Measurements from ENCODE around the gene AFAP1.
A peak's percentile ranks its signal among the peaks of the same experiment; 100 is the strongest.

Gene AFAP1

GRCh38 chr4:7766086-7766485, 173.6 kb downstream of the AFAP1 start:
- no peak for DNase-seq

GRCh38 chr4:7765666-7766065, 174.0 kb downstream of the AFAP1 start:
- no peak for DNase-seq

- DNase-seq = no peak
Measured at GRCh38 chr4:7764466-7764865, 175.2 kb downstream of the AFAP1 start.

DNA sequence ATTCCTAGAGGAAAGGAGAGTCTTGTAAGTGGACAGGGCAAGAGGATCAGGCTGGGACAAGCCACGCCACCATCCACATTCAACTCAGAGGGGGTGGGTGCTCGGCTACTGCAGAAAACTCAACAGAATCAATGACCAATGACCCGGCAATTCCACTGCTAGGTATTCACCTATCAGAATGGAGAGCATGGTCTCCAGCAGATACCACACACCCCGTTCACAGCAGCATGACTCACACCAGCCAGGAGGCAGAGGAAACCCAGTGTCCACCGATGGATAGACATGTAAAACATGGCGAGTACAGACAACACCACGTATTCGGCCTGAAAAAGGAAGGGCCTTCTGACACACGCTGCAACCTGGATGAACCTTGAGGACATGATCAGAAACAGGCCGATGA, 175.9 kb downstream of the AFAP1 start:
- DNase-seq = no peak

- no peak for DNase-seq
Measured at GRCh38 chr4:7763106-7763505, 176.6 kb downstream of the AFAP1 start.

GRCh38 chr4:7762376-7763030, 177.2 kb downstream of the AFAP1 start:
- no peak for DNase-seq

- peak; percentile 65 for DNase-seq
Measured at GRCh38 chr4:7761720-7762119, 177.9 kb downstream of the AFAP1 start.

DNA sequence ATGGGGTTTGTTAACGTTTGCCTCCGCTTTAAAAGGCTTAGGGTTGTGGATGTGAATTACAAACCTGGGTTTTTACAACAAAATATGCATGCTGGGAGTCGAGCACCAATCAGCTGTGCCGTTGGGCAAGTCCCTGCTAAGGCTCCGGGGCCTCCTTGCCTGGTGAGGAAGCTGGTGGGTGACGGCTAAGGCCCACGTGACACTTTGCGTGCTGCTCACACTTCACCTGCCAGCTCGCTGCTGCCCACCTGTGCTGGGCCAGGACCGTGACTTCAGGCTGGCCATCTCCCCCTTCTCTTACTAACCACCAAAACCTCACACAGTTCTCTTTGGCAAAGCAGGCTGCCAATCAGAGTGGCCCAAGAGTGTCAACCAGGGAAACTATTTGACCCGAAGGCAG, 178.3 kb downstream of the AFAP1 start:
- DNase-seq = no peak

DNA sequence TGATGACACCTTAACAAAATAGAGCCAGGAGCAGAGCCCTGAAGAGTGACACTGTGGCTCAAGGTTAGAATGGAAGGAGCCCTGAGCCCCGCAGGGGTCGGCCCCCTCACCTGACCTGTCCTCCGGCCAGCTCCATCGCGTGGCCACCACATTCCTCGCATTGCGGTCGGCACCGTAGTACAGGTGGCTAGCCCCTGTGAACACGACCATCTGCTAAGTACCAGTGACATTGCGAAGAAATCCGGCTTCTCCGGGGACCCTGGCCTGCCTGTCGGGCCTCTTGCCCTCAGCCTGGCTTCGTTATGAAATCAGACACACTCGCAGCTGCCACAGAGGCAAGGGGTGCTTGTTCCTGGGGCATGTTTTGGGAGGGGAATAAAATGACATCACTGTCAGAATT, 179.0 kb downstream of the AFAP1 start:
- DNase-seq = no peak

DNA sequence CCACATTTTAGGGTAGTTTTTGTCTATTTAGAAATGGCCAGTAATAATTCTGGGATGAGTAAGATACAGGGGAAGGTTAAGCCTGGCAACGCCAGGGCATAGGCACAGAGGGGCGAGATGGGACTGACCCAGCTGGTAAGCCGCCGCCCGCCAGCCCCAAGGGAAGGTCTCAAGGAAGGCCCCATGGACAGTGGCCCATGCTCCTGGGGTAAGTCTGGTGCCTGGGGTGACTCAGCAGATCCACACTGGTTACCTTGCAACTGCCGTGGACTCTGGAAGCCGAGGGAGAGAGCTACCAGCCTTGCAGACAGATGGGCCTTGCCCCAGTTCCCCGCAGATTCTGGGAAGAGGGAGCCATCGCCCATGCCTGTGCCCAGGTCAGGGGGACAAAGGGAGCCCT, 179.4 kb downstream of the AFAP1 start:
- DNase-seq = no peak

DNA sequence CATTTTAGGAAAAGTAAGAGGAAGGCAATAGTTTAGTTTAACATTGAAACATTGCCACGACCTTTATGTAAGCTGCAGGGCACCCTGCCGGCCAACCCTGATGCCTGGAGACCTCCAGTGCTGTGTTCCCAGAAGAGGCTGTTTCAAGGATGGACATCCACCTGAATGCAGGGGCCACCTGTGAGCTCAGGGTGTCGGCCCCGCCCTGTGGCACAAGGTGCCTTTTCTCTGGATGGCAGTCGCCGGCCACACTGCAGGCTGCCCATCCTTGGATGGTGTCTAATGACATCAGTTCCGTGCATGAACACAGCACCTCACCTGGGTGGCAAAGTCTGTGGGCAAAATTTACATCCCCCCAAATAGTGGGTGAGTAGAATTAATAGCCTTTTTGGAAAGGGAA, 180.0 kb downstream of the AFAP1 start:
- peak in 1 of 2 donors; percentile 30 for DNase-seq

- DNase-seq = peak; percentile 67 to 68
Measured at GRCh38 chr4:7759216-7759615, 180.4 kb downstream of the AFAP1 start.

DNA sequence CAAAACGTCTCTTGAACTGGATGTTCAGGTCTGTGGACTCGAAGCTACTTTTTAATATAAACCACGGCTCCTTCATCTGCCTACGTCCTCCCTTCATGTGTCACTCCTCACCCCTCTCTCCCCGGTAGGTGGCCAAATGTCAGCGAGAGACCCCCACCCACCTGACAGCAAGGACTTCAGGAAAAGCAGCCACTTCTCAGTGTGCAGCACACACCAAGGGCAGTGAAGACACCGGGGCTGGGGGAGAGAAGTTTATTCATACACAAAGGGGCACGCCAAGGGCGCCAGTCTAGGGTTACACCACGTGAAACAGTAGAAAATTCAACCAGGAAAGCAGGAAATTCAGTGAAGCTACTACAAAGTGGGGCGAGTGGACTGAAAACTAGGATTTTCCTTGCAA, 181.2 kb downstream of the AFAP1 start:
- DNase-seq = no peak

DNA sequence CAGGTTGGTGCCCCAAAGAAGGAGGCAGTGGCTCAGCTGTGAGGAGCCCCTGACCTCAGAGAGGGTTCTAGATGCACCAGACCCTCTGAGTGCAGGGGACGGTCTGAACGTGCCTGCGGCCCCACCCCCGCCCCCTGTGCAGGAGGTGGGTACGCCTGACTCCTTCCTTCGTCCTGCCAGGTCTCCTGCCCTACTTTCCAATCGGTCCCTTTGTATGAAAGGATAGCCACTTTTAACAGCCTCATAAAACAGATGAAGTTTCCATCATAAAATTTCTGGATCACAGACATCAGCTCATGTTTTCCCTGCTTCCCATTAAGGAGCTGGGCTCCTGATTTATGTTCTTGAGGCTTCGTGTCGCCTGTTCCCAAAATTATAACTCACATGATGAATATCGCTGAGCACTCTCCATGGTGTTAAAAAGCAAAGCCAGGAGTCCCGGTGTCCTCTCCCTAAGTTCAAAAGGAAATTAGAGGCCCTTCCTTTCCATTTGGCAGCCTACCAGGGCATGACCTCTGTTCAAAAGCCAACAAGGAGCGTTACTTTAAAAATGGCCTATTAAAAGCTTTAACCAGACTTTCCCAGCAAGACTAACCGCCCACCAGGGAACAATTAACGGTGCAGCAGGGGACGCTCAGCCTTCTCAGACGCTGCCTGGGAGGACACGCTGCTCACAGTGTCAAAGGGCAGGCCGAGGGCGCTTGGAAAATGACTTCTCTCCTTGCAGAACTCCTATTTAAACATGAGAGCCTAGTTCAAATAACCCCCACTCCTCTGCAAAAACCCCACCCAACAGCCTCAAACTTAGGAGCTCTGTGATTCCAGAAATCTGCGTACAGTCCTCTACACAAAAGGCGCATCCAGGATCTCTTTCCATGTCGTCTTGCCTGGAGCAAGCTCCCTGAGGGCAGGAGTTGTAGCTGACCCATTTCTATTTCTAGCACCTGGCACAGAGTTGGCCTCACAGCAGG, 181.9 kb downstream of the AFAP1 start:
- no peak for DNase-seq

- no peak for DNase-seq
Measured at GRCh38 chr4:7756561-7757355, 182.9 kb downstream of the AFAP1 start.

DNA sequence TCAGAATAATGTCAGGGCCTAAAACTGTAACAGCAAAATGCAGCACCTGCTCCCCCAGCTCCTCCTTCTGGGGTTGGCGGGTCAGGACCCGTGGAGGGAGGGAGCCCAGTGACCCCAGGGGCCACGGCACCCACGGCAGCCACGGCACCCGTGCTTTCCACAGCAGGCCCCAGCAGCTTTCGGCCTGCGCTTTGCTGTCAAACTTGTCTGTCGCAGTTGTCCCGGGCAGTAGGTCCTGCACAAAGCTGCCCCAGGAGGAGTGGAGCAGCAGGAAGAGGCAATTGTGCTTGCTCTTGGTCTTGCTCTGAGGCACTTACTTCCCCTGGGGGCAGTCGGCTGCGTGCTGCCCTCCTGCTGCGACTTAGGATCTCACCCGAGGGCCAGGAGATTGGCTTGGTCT, 183.6 kb downstream of the AFAP1 start:
- DNase-seq = no peak

GRCh38 chr4:7755561-7755960, 184.1 kb downstream of the AFAP1 start:
- DNase-seq = no peak

DNA sequence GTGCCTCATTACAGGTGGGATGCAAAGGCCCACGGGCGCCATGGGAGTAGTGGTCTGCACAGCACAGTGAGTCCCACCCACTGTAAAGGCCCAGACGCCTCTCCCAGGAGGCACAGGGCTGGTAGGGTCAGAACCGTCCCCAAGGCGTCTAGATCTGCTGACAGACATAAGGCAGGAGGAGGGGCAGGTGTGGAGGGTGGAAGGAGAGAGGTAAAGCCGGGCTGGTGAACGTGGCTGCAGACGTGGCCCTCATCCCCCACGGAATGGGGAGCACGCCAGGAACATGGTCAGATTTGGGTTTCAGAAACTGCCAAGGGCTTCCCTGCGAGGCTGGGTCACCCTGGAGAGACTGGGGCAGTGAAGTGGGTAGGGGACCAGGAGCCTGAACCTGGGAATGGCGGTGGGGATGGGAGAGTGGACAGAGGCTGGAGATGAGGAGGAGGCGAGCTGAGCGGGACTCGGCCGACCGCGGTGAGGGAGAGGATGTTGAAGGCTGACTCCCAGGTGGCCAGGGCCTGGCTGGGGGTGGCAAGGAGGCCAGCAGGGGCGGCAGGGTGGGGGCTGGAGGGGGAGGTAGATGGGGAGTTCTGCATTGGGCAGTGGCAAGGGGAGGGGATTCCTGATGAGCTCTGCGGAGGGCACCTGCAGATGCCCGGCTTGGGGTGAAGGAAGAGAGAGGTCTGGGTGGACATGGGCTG, 184.9 kb downstream of the AFAP1 start:
- DNase-seq = no peak

- no peak for DNase-seq
Measured at GRCh38 chr4:7753931-7754465, 185.7 kb downstream of the AFAP1 start.

DNA sequence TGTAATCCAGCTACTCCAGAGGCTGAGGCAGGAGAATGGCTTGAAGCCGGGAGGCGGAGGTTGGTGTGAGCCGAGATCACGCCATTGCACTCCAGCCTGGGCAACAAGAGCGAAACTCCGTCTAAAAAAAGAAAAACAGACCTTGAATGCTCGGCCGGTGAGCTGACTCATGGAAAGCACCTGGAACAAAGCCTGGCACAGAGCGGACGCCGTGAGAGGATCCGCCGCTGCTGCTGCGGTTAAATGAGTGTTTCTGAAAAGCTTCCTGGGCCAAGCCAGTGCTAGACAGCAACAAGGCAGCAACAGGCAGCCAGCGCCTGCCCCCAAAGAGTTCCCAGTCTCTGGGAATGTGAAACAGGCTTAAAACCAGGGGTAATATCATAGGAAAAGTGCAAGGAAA, 186.4 kb downstream of the AFAP1 start:
- no peak for DNase-seq

DNA sequence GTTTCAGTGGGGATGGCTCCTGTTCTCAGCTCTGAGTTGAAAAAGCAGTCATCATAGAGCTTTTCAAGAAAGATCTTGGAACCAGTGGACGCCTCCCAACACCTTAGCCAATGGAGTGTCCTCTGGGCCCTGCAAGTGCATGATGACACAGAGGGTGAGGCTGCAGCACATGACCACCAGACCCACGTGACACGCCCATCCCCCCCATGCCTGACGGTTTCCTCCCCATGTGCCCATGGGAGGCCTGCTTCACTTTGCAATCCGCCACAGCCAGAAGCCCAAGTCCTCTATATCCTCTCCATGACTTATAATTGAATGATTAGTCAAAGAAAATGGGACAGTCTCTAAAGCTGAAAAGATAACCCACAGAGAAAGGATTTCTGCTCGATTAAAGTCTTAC, 187.0 kb downstream of the AFAP1 start:
- no peak for DNase-seq

DNA sequence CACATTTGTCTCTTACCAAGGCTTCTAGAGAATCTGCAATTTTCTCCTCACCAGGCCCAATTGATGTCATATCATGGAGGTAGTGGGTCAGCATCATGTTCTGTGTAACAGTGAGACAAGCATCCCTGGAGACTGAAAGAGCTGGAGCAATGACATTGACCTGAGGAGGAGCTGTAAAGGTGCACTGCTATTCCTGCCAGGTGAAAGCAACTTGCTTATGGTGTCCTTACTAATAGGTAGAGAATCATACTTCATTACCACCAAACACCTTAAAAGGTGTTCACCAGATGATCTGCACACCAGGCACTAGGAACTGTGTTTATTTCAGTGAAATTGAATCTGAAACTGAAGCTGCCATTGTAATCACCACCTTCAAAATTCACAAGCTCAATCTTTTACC, 188.7 kb downstream of the AFAP1 start:
- DNase-seq = no peak

DNA sequence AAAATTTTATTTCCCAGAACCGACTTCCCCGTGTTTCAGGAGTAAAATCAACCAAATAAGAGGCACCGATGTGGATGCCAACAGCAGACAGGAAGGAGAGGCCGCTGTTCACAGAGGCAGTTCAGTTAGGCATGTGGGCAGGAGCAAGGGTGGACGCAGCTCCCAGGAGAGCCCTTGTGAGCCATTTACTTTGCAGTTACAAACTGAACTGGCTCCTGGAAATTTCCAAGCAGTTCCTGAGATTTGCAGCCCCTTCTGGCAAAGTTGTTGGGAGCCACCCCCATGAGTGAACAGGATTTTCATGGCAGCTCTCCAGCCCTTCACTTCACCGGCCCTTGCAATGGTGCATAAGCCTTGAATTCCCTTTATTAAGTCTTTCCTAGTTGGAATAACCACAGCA, 189.1 kb downstream of the AFAP1 start:
- DNase-seq = no peak
